Liver (tissue), 3 donors: ENCODE data around the gene EHBP1.

ENCODE experiments used
- SP1 ChIP-seq: IDR thresholded peaks from 2 replicates; pipeline ENCODE4 v1.6.1; 2018; ENCODE audit warnings: antibody characterized with exemption, mild to moderate bottlenecking
- TF ChIP-seq, protein P1 (sequence below): fragments of 150-350 bp; IDR thresholded peaks from 2 replicates; pipeline ENCODE4 v1.5.1; 2017; ENCODE audit warnings: improper control_type of control experiment, low read depth, low read length; ENCODE audit not compliant: missing input control
- TF ChIP-seq, protein P2 (sequence below): IDR thresholded peaks from 2 replicates; pipeline ENCODE4 v1.6.1; 2016; ENCODE audit warnings: antibody characterized with exemption
- donor health status: healthy.
- donor health status: healthy.

DNA sequence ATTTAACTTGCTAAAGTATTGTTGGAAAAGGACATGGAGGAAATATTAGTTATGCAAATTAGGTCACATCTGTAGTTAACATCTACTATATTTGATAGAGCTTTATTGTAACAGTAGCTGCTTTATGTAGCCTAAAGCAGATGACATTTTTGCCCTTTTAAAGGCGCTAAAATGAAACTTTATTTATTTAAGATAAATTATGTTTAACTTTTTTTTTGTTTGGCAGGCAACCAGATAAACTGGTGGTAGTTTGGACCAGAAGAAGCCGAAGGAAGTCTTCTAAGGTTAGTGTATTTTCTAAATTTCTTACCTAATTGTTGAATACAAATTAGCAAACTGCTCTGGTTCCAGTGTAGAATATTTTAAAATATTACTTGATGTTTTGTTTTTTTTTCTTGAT is 41.7 kb downstream of the EHBP1 start:
- TF ChIP-seq, protein P1, sequence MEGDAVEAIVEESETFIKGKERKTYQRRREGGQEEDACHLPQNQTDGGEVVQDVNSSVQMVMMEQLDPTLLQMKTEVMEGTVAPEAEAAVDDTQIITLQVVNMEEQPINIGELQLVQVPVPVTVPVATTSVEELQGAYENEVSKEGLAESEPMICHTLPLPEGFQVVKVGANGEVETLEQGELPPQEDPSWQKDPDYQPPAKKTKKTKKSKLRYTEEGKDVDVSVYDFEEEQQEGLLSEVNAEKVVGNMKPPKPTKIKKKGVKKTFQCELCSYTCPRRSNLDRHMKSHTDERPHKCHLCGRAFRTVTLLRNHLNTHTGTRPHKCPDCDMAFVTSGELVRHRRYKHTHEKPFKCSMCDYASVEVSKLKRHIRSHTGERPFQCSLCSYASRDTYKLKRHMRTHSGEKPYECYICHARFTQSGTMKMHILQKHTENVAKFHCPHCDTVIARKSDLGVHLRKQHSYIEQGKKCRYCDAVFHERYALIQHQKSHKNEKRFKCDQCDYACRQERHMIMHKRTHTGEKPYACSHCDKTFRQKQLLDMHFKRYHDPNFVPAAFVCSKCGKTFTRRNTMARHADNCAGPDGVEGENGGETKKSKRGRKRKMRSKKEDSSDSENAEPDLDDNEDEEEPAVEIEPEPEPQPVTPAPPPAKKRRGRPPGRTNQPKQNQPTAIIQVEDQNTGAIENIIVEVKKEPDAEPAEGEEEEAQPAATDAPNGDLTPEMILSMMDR: no peak
- TF ChIP-seq, protein P2, sequence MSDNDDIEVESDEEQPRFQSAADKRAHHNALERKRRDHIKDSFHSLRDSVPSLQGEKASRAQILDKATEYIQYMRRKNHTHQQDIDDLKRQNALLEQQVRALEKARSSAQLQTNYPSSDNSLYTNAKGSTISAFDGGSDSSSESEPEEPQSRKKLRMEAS: no peak
- no peak for TF ChIP-seq SP1
